Kidney tubule cell (primary cell): ENCODE measurements around the gene TSPO.

Experiments used
- DNase-seq: peaks from one replicate; pipeline ENCODE4 v3.0.0-alpha.2; 2018; ENCODE audit warnings: low spot score

The TSPO gene

GRCh38 chr22:43159484-43160178 lies 8.3 kb downstream of the TSPO start:
- no peak for DNase-seq

GRCh38 chr22:43160497-43161126 lies 9.3 kb downstream of the TSPO start:
- no peak for DNase-seq

- no peak for DNase-seq
Observed at GRCh38 chr22:43162412-43163150, 11.2 kb downstream of the TSPO start.

GRCh38 chr22:43163241-43163795 lies 12.0 kb downstream of the TSPO start:
- no peak for DNase-seq

- no peak for DNase-seq
Observed at GRCh38 chr22:43164636-43165035, 13.3 kb downstream of the TSPO start.

GRCh38 chr22:43166132-43166930 lies 15.0 kb downstream of the TSPO start:
- no peak for DNase-seq

GRCh38 chr22:43167001-43167589 lies 15.7 kb downstream of the TSPO start:
- no peak for DNase-seq

GRCh38 chr22:43168471-43169309 lies 17.3 kb downstream of the TSPO start:
- no peak for DNase-seq

GRCh38 chr22:43169310-43170130 lies 18.2 kb downstream of the TSPO start:
- no peak for DNase-seq

GRCh38 chr22:43170131-43170480 lies 18.7 kb downstream of the TSPO start:
- no peak for DNase-seq

- no peak for DNase-seq
Observed at GRCh38 chr22:43171019-43171491, 19.7 kb downstream of the TSPO start.

- DNase-seq = no peak
Observed at GRCh38 chr22:43171607-43172006, 20.2 kb downstream of the TSPO start.

GRCh38 chr22:43172191-43172590 lies 20.8 kb downstream of the TSPO start:
- DNase-seq = no peak

- DNase-seq = no peak
Observed at GRCh38 chr22:43173566-43173965, 22.2 kb downstream of the TSPO start.

- DNase-seq = no peak
Observed at GRCh38 chr22:43173976-43174720, 22.8 kb downstream of the TSPO start.

- DNase-seq = no peak
Observed at GRCh38 chr22:43174941-43175531, 23.7 kb downstream of the TSPO start.

- no peak for DNase-seq
Observed at GRCh38 chr22:43176090-43176489, 24.7 kb downstream of the TSPO start.

- DNase-seq = no peak
Observed at GRCh38 chr22:43177479-43177878, 26.1 kb downstream of the TSPO start.
